Measurements from ENCODE around the gene APOA4. TPM values are rescaled to one million over a fixed set of nuclear protein-coding genes. Genes with fewer than 3 reads are reported as not detected.

APOA4 gene
- total RNA-seq, 1 donor from 2014 or later, result not detected

Other genes starting within 250 kb of the APOA4 start
- gene BUD13, start 50.3 kb downstream of the APOA4 start, total RNA-seq, result 7.8 TPM
- 23.3 TPM for gene ZPR1, start 35.3 kb downstream of the APOA4 start, total RNA-seq
- not detected for gene APOA5, start 31.4 kb downstream of the APOA4 start, total RNA-seq
- not detected for gene APOC3, start 6.6 kb upstream of the APOA4 start, total RNA-seq
- gene APOA1, start 14.3 kb upstream of the APOA4 start, total RNA-seq, result 5.4 TPM

Measured in Right ventricle myocardium inferior (tissue), 1 donor.